Measurements from ENCODE around the gene RBM48.
"Not testable (repeated sequence)": the region's sequence is repeated elsewhere in the genome, so short reads cannot be mapped to it uniquely, and the experiment has no call there.

The RBM48 gene

DNA sequence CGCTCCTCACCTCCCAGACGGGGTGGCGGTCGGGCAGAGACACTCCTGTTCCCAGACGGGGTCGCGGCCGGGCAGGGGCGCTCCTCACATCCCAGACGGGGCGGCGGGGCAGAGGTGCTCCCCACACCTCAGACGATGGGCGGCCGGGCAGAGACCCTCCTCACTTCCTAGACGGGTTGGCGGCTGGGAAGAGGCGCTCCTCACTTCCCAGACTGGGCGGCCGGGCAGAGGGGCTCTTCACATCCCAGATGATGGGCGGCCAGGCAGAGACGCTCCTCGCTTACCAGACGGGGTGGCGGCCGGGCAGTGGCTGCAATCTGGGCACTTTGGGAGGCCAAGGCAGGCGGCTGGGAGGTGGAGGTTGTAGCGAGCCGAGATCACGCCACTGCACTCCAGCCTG lies 16.5 kb downstream of the RBM48 start:
- not testable (repeated sequence) for H3K27me3 ChIP-seq (ENCODE audit: low read depth, low read length); H3K4me3 ChIP-seq (ENCODE audit: low read depth in 1 of 2, low read length in 2 of 2); H3K4me1 ChIP-seq (ENCODE audit: control insufficient read depth in 1 of 2, insufficient read depth in 2 of 2, low read length in 2 of 2); H3K27ac ChIP-seq (ENCODE audit: low read length); H3K36me3 ChIP-seq (ENCODE audit: control insufficient read depth in 1 of 2, insufficient read depth in 2 of 2, low read length in 2 of 2); H3K9me3 ChIP-seq (ENCODE audit: control insufficient read depth in 1 of 2, low read length in 2 of 2)

DNA sequence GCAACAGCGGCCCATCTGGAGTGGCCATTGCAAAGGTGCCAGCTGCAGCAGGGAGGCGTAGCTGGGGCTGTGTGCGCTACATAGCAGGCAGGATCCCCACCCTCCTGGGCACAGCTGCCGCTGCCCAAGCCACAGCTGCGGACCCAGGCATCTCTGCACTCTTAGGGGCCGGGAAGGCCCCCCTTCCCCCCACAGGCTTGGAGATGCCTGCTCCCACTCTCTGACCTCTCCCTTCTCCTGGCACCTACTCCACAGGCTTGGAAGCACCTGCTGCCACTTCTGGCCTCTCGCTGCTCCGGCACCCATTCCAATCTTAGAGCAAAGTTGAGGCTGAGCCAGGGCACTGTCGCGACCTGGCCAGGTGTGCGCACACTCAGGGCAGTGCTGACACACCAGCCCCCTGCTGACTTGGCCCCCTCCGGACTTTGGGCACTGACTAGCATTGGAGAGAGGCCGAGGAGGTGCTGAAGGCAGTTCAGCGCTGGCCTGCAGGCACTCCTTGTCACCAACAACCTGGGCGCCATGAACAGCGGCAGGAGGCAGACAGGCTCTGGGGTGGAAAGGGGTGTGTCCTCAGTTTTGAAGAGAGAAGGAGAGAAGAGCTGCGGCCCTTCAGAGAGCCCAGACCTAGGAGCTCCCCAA lies 18.4 kb downstream of the RBM48 start:
- Histone ChIP-seq H3K4me3 (ENCODE audit: low read depth in 1 of 2, low read length in 2 of 2) (no peak overlapping the region), H3K27ac (ENCODE audit: low read length) (no peak overlapping the region), H3K9me3 (ENCODE audit: control insufficient read depth in 1 of 2, low read length in 2 of 2) (no peaks in the 10 kb centered on the region), H3K4me1 (ENCODE audit: control insufficient read depth in 1 of 2, insufficient read depth in 2 of 2, low read length in 2 of 2) (no peaks in the 10 kb centered on the region), H3K36me3 (ENCODE audit: control insufficient read depth in 1 of 2, insufficient read depth in 2 of 2, low read length in 2 of 2) (no peaks in the 10 kb centered on the region), H3K27me3 (ENCODE audit: low read depth, low read length) (no peaks in the 10 kb centered on the region)

DNA sequence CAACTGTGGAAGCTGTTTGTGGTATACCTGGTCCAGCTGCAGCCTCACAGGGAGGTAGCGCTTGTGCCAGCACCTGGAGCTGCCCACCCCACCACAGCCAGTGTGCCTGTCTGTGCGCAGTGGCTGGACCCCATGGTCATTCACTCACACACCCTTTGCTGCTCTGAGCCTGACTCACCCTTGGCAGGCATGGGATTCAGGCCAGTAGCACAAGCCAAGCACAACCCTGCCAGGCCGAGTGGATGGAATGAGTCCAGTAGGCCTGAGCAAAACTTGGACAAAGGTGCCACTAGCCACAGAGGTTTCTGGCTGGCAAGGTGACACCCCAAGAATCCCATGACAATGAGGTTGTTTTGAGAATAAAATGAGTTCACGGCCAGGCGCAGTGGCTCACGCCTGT lies 19.0 kb downstream of the RBM48 start:
- Histone ChIP-seq H3K27me3 (ENCODE audit: low read depth, low read length) (no peaks in the 10 kb centered on the region), H3K4me3 (ENCODE audit: low read depth in 1 of 2, low read length in 2 of 2) (no peak overlapping the region), H3K4me1 (ENCODE audit: control insufficient read depth in 1 of 2, insufficient read depth in 2 of 2, low read length in 2 of 2) (no peaks in the 10 kb centered on the region), H3K9me3 (ENCODE audit: control insufficient read depth in 1 of 2, low read length in 2 of 2) (no peaks in the 10 kb centered on the region), H3K36me3 (ENCODE audit: control insufficient read depth in 1 of 2, insufficient read depth in 2 of 2, low read length in 2 of 2) (no peaks in the 10 kb centered on the region), H3K27ac (ENCODE audit: low read length) (no peak overlapping the region)

DNA sequence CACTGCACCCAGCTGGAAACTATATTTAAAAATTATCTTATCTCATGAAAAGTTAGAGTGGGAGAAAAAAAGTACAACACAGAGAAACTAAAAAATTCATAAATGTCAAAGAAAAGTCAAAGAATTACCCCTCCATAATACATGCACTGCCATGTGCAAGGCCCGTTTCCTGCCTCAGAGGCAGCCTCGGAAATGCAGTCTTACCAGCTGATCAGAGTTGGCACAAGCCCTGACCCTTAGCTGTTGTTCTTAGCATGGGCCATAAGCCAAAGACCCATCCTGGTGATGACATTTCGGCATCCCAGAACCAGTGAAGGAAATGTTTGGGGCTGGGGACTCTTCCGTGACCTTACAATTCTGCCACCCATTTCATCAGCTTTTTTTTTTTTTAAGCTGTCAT lies 21.6 kb downstream of the RBM48 start:
- Histone ChIP-seq H3K36me3 (ENCODE audit: control insufficient read depth in 1 of 2, insufficient read depth in 2 of 2, low read length in 2 of 2) (no peaks in the 10 kb centered on the region), H3K27ac (ENCODE audit: low read length) (no peak overlapping the region), H3K27me3 (ENCODE audit: low read depth, low read length) (no peaks in the 10 kb centered on the region), H3K4me1 (ENCODE audit: control insufficient read depth in 1 of 2, insufficient read depth in 2 of 2, low read length in 2 of 2) (no peaks in the 10 kb centered on the region), H3K9me3 (ENCODE audit: control insufficient read depth in 1 of 2, low read length in 2 of 2) (no peaks in the 10 kb centered on the region), H3K4me3 (ENCODE audit: low read depth in 1 of 2, low read length in 2 of 2) (no peak overlapping the region)

DNA sequence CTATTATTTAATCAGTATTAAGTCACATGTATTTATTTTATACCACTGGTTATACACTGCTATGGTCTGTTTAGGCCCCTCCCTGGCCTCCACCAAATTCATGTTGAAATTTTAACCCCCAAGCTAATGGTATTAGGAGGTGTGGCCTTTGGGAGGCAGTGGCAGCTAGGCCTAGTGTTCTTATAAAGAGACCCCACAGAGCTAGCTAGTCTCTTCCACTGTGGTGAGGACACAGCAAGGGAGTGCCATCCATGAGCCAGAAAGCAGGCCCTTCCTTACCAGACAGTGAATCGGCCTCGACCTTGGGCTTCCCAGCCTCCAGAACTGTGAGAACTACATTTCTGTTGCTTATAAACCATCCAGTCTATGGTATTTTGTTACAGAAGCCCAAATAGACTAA lies 28.7 kb downstream of the RBM48 start:
- Histone ChIP-seq H3K4me3 (ENCODE audit: low read depth in 1 of 2, low read length in 2 of 2) (no peak overlapping the region), H3K27ac (ENCODE audit: low read length) (no peak overlapping the region), H3K4me1 (ENCODE audit: control insufficient read depth in 1 of 2, insufficient read depth in 2 of 2, low read length in 2 of 2) (no peaks in the 10 kb centered on the region), H3K9me3 (ENCODE audit: control insufficient read depth in 1 of 2, low read length in 2 of 2) (no peaks in the 10 kb centered on the region), H3K27me3 (ENCODE audit: low read depth, low read length) (no peaks in the 10 kb centered on the region), H3K36me3 (ENCODE audit: control insufficient read depth in 1 of 2, insufficient read depth in 2 of 2, low read length in 2 of 2) (peaks cover 8 to 11% of the 10 kb centered on the region in 2 donors)

DNA sequence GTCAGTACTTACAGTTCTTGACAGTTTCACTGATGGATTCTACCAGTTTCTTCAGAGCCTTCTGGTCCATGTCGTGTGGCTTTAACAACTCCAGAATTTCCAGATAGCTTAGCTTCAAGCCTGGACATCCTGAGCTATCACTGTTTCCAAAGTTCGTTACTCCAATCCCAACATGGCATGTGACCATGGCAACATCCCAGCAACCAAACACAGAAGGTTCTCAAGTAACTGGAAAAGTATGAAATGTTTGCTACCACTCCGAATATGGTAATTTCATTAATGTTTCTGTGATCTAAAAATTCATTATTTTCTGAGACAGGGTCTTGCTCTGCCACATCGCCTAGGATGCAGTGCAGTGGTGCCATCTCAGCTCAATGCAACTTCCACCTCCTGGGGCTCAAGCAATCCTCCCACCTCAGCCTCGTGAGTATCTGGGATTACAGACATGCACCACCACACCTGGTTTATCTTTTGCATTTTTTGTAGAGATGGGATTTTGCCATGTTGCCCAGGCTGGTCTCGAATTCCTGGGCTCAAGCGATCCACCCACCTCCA lies 29.3 kb downstream of the RBM48 start:
- Histone ChIP-seq H3K27me3 (ENCODE audit: low read depth, low read length) (no peaks in the 10 kb centered on the region), H3K27ac (ENCODE audit: low read length) (no peak overlapping the region), H3K4me1 (ENCODE audit: control insufficient read depth in 1 of 2, insufficient read depth in 2 of 2, low read length in 2 of 2) (no peaks in the 10 kb centered on the region), H3K36me3 (ENCODE audit: control insufficient read depth in 1 of 2, insufficient read depth in 2 of 2, low read length in 2 of 2) (peaks cover 8 to 14% of the 10 kb centered on the region in 2 donors), H3K4me3 (ENCODE audit: low read depth in 1 of 2, low read length in 2 of 2) (no peak overlapping the region), H3K9me3 (ENCODE audit: control insufficient read depth in 1 of 2, low read length in 2 of 2) (no peaks in the 10 kb centered on the region)

DNA sequence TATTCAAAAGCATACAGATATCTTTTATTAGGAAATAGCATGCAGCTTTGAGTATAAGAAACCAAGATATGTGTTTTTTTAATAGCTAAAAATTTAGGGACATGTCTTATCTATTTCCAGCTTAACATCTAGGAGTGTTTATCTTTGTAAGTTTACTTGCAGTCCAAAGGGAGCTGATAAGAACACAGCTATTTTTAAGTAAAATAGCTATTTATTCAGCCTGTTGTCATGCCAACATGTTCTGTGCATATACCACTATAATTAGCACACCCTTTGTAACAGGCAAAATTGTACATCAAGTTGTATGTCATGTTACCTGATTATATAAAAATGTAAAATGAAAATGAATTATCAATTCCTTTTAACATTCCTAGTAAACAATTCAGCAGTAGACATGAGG lies 32.0 kb downstream of the RBM48 start:
- H3K4me1 ChIP-seq (ENCODE audit: control insufficient read depth in 1 of 2, insufficient read depth in 2 of 2, low read length in 2 of 2) = no peaks in the 10 kb centered on the region
- no peaks in the 10 kb centered on the region for H3K27me3 ChIP-seq (ENCODE audit: low read depth, low read length)
- H3K27ac ChIP-seq (ENCODE audit: low read length) = no peak overlapping the region
- no peaks in the 10 kb centered on the region for H3K9me3 ChIP-seq (ENCODE audit: control insufficient read depth in 1 of 2, low read length in 2 of 2)
- H3K36me3 ChIP-seq (ENCODE audit: control insufficient read depth in 1 of 2, insufficient read depth in 2 of 2, low read length in 2 of 2) = peaks cover 26 to 29% of the 10 kb centered on the region in 2 donors
- H3K4me3 ChIP-seq (ENCODE audit: low read depth in 1 of 2, low read length in 2 of 2) = no peak overlapping the region

DNA sequence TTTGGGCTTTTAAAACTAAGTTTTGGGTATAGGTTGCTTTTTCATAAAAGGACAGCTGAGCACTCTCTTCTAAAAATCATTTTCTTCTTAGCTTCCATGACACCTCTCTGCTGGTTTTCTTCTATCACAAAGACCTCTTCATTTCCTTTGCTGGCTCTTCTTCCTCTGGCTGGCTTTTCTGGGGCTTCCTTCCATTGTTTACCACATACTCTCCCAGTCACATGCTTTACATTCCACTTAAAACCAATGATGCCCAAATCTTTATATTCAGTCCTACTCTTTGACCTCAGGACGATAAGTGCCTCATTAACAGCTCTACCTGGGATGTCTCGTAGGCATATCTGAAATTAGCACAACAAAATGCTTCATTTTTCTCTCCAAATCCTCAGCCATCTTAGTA lies 34.8 kb downstream of the RBM48 start:
- Histone ChIP-seq H3K27me3 (ENCODE audit: low read depth, low read length) (no peaks in the 10 kb centered on the region), H3K36me3 (ENCODE audit: control insufficient read depth in 1 of 2, insufficient read depth in 2 of 2, low read length in 2 of 2) (peaks cover 33 to 43% of the 10 kb centered on the region in 2 donors), H3K27ac (ENCODE audit: low read length) (no peak overlapping the region), H3K4me3 (ENCODE audit: low read depth in 1 of 2, low read length in 2 of 2) (no peak overlapping the region), H3K4me1 (ENCODE audit: control insufficient read depth in 1 of 2, insufficient read depth in 2 of 2, low read length in 2 of 2) (no peaks in the 10 kb centered on the region), H3K9me3 (ENCODE audit: control insufficient read depth in 1 of 2, low read length in 2 of 2) (no peaks in the 10 kb centered on the region)

DNA sequence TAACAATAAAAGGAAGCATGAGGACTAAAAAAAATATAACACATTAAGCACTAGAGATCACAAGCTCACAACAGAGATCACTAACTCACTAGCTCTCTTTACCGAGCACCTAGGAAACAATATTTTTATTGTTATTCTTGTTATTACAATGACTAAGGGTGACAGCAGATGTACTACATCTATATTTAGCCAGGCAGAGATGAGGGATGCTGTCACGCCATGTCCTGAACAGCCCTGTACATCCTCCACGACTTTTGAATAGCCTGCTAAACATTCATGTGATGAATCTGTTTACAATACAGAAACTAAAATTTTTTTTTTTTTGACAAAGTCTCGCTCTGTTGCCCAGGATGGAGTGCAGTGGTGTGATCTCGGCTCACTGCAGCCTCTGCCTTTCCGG lies 38.9 kb downstream of the RBM48 start:
- H3K4me3 ChIP-seq (ENCODE audit: low read depth in 1 of 2, low read length in 2 of 2) = no peak overlapping the region
- no peak overlapping the region for H3K27ac ChIP-seq (ENCODE audit: low read length)
- H3K9me3 ChIP-seq (ENCODE audit: control insufficient read depth in 1 of 2, low read length in 2 of 2) = no peaks in the 10 kb centered on the region
- no peaks in the 10 kb centered on the region for H3K27me3 ChIP-seq (ENCODE audit: low read depth, low read length)
- H3K36me3 ChIP-seq (ENCODE audit: control insufficient read depth in 1 of 2, insufficient read depth in 2 of 2, low read length in 2 of 2) = peaks cover 28 to 55% of the 10 kb centered on the region in 2 donors
- H3K4me1 ChIP-seq (ENCODE audit: control insufficient read depth in 1 of 2, insufficient read depth in 2 of 2, low read length in 2 of 2) = no peaks in the 10 kb centered on the region

DNA sequence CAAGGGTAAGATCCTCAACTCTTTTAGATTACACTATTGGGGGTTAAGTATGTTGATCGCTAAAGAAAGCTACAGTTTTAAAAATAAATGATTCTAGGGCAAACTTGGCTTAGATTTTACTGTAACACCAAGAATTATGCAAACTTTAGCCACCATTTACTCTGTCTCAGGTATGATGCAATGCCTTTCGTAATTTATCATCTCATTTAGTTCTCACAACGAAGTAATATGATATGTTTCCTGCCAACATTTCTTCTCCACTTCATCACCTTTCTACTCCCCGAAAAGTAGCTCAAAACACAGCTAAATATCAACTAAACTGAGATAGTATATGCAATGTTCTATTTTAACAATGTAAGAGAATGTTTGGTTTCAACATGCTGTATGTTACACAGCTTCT lies 40.5 kb downstream of the RBM48 start:
- Histone ChIP-seq H3K4me3 (ENCODE audit: low read depth in 1 of 2, low read length in 2 of 2) (no peak overlapping the region), H3K27me3 (ENCODE audit: low read depth, low read length) (no peaks in the 10 kb centered on the region), H3K27ac (ENCODE audit: low read length) (no peak overlapping the region), H3K9me3 (ENCODE audit: control insufficient read depth in 1 of 2, low read length in 2 of 2) (no peaks in the 10 kb centered on the region), H3K36me3 (ENCODE audit: control insufficient read depth in 1 of 2, insufficient read depth in 2 of 2, low read length in 2 of 2) (peaks cover 18 to 49% of the 10 kb centered on the region in 2 donors), H3K4me1 (ENCODE audit: control insufficient read depth in 1 of 2, insufficient read depth in 2 of 2, low read length in 2 of 2) (no peaks in the 10 kb centered on the region)

DNA sequence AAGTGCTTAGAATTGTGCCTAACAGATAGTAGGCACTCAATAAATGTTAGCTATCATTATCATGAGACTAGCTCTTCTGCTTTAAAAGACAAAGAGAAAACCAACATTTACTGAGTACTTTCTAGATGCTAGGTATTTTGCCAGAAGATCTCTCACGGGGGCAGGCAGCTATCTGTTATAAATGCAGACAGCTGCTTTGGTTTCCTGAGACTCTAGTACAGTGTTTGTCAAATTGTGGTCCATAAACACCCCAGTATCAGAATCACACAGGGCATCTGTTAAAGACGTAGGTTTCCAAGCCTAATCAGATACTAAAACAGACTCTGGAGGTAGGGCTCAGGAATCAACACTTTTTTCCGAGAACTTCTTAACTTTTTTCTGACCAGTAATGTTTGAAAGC lies 47.7 kb downstream of the RBM48 start:
- Histone ChIP-seq H3K36me3 (ENCODE audit: control insufficient read depth in 1 of 2, insufficient read depth in 2 of 2, low read length in 2 of 2) (peaks cover 50 to 68% of the 10 kb centered on the region in 2 donors), H3K4me3 (ENCODE audit: low read depth in 1 of 2, low read length in 2 of 2) (no peak overlapping the region), H3K27ac (ENCODE audit: low read length) (no peak overlapping the region), H3K27me3 (ENCODE audit: low read depth, low read length) (no peaks in the 10 kb centered on the region), H3K9me3 (ENCODE audit: control insufficient read depth in 1 of 2, low read length in 2 of 2) (no peaks in the 10 kb centered on the region), H3K4me1 (ENCODE audit: control insufficient read depth in 1 of 2, insufficient read depth in 2 of 2, low read length in 2 of 2) (no peaks in the 10 kb centered on the region)

DNA sequence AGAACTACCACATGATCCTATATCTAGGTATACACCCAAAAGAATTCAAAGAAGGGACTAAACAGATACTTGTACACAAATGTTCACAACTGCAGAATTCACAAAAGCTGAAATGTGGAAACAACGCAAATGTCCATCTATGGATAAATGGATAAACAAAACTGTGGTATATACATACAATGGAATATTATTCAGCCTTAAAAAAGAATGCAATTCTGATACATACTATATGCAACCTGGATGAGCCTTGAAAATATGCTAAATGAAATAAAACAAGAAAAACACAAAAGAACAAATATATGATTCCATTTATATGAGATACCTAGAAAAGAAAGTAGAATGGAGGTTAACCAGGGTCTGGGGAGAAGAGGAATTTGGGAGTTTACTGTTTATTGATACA lies 54.4 kb downstream of the RBM48 start:
- no peaks in the 10 kb centered on the region for H3K27me3 ChIP-seq (ENCODE audit: low read depth, low read length)
- H3K9me3 ChIP-seq (ENCODE audit: control insufficient read depth in 1 of 2, low read length in 2 of 2) = no peaks in the 10 kb centered on the region
- H3K36me3 ChIP-seq (ENCODE audit: control insufficient read depth in 1 of 2, insufficient read depth in 2 of 2, low read length in 2 of 2) = peaks cover 21 to 28% of the 10 kb centered on the region in 2 donors
- H3K27ac ChIP-seq (ENCODE audit: low read length) = no peak overlapping the region
- peaks cover 13 to 33% of the 10 kb centered on the region in 2 donors for H3K4me1 ChIP-seq (ENCODE audit: control insufficient read depth in 1 of 2, insufficient read depth in 2 of 2, low read length in 2 of 2)
- no peak overlapping the region for H3K4me3 ChIP-seq (ENCODE audit: low read depth in 1 of 2, low read length in 2 of 2)
